ENCODE results near the gene SURF6.

The SURF6 gene

DNA sequence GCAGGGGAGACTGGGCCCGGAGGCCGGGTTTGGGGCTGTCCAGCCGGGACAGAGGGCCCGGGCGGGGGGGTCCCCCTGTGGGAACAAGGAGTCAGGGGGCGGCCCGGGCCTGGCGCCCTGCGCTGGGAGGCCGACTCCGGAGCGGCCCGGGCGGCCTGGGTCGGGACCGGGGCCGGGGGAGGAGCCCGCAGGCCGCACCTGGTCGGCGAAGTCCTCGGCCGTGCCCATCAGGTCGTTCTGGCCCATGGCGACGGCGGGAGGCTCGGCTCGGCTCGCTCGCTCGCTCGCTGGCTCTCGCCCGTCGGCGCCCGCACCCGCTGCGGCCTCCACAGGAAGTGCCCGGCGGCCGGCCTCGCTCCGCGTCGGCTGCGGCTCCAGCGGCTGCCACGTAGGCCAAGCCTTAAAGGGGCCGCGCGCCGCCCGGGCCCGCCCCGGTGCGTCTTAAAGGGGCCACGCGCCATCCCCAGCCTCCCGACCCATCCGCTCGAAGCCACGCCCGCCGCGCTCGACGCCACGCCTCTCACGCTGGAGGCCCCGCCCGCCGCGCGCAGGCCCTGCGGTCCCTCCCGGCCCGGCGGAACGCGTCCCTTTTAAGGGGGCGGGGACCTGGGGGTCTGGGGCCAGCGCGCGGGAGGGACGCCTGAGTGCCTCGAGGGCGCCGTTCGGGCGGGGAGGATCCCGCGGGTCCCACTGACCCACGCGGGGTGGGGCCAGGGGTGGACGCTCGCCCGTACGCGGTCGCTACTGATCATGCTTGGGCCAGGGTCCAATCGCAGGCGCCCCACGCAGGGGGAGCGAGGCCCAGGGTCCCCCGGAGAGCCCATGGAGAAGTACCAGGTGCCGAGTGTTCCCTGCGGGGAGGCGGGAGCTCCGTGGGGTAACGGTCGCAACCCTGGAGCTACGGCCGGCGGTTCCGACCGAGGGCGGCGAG lies 40.0 kb upstream of the SURF6 start, which contains the start of the genes STKLD1 and SURF4:
STKLD1 (plus strand) TSS at position 643 of the 931 bp plus-strand sequence; CDS start at position 751, 108 bp downstream.
SURF4 (minus strand) TSS at position 337 of the 931 bp plus-strand sequence; CDS start at position 246, 91 bp downstream.
- Histone ChIP-seq H3K27me3 (ENCODE audit: insufficient read depth, low read length) (no peaks in the 10 kb centered on the region), H3K27ac (ENCODE audit: low read depth, low read length) (peak within 1 kb of the TSS; percentile 90), H3K79me2 (ENCODE audit: control insufficient read depth, insufficient read depth, low read length, unreplicated experiment) (peaks cover 53% of the 10 kb centered on the region), H2AFZ (ENCODE audit: low read length, unreplicated experiment) (peak within 1 kb of the TSS; percentile 92), H3K4me3 (ENCODE audit: low read depth, low read length) (peak within 1 kb of the TSS; percentile 85), H3K4me1 (ENCODE audit: control insufficient read depth, insufficient read depth, low read length, unreplicated experiment) (peaks cover 24% of the 10 kb centered on the region), H3K36me3 (ENCODE audit: insufficient read depth, low read length) (no peaks in the 10 kb centered on the region)

DNA sequence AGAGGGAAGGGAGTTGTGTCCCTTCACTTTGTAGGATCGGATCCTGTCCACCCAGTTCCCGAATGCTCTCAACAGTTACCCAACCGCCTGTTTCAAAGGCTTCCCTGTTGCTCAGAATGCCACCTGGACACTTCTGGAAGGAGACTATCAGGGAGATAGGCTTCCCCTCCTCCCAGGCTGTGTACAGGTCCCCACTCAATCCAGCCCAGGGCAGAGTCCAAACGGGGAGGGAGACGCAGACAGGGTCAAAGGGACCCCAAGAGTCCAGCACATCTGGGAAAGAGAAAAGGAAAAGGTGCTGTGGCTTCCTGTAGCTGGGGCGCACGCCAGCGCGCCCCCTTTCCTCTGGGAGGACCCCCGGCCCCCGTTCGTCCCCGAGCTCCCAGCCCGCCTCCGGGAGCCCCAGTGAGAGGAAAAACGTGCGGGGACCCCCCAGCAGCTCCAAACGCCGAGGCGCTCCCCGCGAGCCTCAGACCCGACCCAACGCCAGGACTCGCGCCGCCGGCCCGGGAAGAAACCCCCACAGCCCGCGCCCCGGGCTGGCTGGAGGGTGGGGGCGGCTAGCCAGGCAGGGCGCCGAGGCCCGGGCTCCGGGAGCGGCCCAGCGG lies 39.2 kb upstream of the SURF6 start:
- Histone ChIP-seq H3K4me3 (ENCODE audit: low read depth, low read length) (peak overlapping the region; percentile 85), H3K79me2 (ENCODE audit: control insufficient read depth, insufficient read depth, low read length, unreplicated experiment) (peaks cover 61% of the 10 kb centered on the region), H3K27ac (ENCODE audit: low read depth, low read length) (peak overlapping the region; percentile 90), H3K36me3 (ENCODE audit: insufficient read depth, low read length) (no peaks in the 10 kb centered on the region; the same call in 1 of the 2 replicates), H2AFZ (ENCODE audit: low read length, unreplicated experiment) (no peak overlapping the region), H3K27me3 (ENCODE audit: insufficient read depth, low read length) (no peaks in the 10 kb centered on the region), H3K4me1 (ENCODE audit: control insufficient read depth, insufficient read depth, low read length, unreplicated experiment) (peaks cover 28% of the 10 kb centered on the region)

DNA sequence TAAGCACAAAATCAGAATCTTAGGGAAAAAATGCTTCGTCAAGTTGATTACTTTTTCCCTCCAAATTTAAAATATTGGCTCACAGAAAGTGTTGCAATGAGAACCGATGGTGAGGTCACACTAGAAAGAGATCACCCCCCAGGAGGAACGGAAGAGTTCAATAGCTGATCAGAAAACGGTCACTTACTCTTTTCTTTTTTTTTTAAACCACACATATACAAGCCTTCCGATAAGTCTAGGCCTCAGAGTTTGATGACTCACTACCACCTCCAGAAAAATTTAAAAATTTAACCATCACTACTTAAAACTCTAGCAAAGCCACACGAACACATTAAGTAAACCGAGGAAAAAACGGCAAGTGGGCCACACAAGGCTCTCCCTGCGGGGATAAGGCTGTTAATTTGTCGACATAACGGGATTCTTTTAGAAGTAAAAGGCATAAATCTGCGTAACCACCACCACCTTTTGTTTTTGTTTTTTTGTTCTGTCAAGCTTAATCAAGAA lies 38.7 kb upstream of the SURF6 start:
- Histone ChIP-seq H3K4me3 (ENCODE audit: low read depth, low read length) (peak overlapping the region; percentile 85), H2AFZ (ENCODE audit: low read length, unreplicated experiment) (no peak overlapping the region), H3K79me2 (ENCODE audit: control insufficient read depth, insufficient read depth, low read length, unreplicated experiment) (peaks cover 66% of the 10 kb centered on the region), H3K27me3 (ENCODE audit: insufficient read depth, low read length) (no peaks in the 10 kb centered on the region), H3K4me1 (ENCODE audit: control insufficient read depth, insufficient read depth, low read length, unreplicated experiment) (peaks cover 34% of the 10 kb centered on the region), H3K27ac (ENCODE audit: low read depth, low read length) (peak overlapping the region; percentile 90), H3K36me3 (ENCODE audit: insufficient read depth, low read length) (no peaks in the 10 kb centered on the region; the same call in 1 of the 2 replicates)

DNA sequence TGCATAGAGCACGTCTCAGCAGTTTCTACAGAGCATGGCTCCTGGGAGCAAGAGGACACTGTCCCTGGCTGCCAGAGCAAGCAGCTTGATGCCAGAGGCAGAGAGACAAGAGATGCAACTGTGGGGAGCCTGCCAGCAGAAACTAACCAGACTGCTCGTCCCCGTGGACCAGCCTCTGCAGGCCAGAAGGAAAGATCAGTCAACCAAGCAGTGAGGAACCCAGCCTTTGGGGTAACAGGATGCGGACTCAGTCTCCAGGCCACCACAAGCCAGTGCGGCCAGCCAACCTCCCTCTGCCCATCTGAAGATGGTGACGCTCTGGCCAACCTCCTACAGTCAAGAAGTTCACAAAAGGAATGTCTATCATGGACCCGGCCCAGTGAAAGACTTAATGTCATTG lies 36.2 kb upstream of the SURF6 start:
- Histone ChIP-seq H3K27me3 (ENCODE audit: insufficient read depth, low read length) (no peaks in the 10 kb centered on the region), H3K79me2 (ENCODE audit: control insufficient read depth, insufficient read depth, low read length, unreplicated experiment) (peaks cover 91% of the 10 kb centered on the region), H3K36me3 (ENCODE audit: insufficient read depth, low read length) (peaks cover under 1% of the 10 kb centered on the region), H3K4me1 (ENCODE audit: control insufficient read depth, insufficient read depth, low read length, unreplicated experiment) (peaks cover 48% of the 10 kb centered on the region), H3K27ac (ENCODE audit: low read depth, low read length) (no peak overlapping the region), H3K4me3 (ENCODE audit: low read depth, low read length) (no peak overlapping the region), H2AFZ (ENCODE audit: low read length, unreplicated experiment) (no peak overlapping the region)

DNA sequence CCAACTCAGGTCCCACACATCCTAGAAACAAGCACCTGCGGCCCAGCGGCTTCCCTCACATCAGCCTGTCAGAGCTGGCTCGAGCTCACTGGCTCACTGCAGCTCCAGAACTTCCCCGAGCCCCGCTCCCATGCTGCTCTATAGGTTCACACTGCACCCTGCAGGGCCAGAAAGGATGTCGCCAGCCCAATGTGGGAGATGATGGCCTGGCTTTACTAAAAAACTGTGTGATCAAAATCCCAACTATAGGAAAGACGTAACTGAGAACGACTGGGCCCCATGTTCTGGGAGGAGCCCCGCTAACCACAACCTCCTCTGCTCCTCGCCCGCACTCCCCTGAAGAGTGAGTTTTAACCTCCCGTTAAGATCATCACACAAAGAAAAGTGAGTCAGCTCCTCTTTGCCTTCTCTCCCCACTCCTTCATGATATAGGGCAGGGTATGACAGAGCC lies 35.3 kb upstream of the SURF6 start:
- peaks cover 9% of the 10 kb centered on the region for H3K36me3 ChIP-seq (ENCODE audit: insufficient read depth, low read length)
- peaks cover 95% of the 10 kb centered on the region for H3K79me2 ChIP-seq (ENCODE audit: control insufficient read depth, insufficient read depth, low read length, unreplicated experiment)
- no peak overlapping the region for H3K27ac ChIP-seq (ENCODE audit: low read depth, low read length)
- H2AFZ ChIP-seq (ENCODE audit: low read length, unreplicated experiment): no peak overlapping the region
- peaks cover 48% of the 10 kb centered on the region for H3K4me1 ChIP-seq (ENCODE audit: control insufficient read depth, insufficient read depth, low read length, unreplicated experiment)
- H3K27me3 ChIP-seq (ENCODE audit: insufficient read depth, low read length): no peaks in the 10 kb centered on the region
- H3K4me3 ChIP-seq (ENCODE audit: low read depth, low read length): no peak overlapping the region

- H3K36me3 ChIP-seq (ENCODE audit: insufficient read depth, low read length): peaks cover 13% of the 10 kb centered on the region
- H3K27me3 ChIP-seq (ENCODE audit: insufficient read depth, low read length): no peaks in the 10 kb centered on the region
- H3K79me2 ChIP-seq (ENCODE audit: control insufficient read depth, insufficient read depth, low read length, unreplicated experiment): peaks cover 99% of the 10 kb centered on the region
- no peak overlapping the region for H2AFZ ChIP-seq (ENCODE audit: low read length, unreplicated experiment)
- peaks cover 48% of the 10 kb centered on the region for H3K4me1 ChIP-seq (ENCODE audit: control insufficient read depth, insufficient read depth, low read length, unreplicated experiment)
- no peak overlapping the region for H3K4me3 ChIP-seq (ENCODE audit: low read depth, low read length)
- no peak overlapping the region for H3K27ac ChIP-seq (ENCODE audit: low read depth, low read length)
Observed at GRCh38 chr9:133370685-133371084, 34.7 kb upstream of the SURF6 start.

GRCh38 chr9:133369933-133370332 lies 33.9 kb upstream of the SURF6 start:
- peaks cover 98% of the 10 kb centered on the region for H3K79me2 ChIP-seq (ENCODE audit: control insufficient read depth, insufficient read depth, low read length, unreplicated experiment)
- no peak overlapping the region for H3K27ac ChIP-seq (ENCODE audit: low read depth, low read length)
- H3K4me1 ChIP-seq (ENCODE audit: control insufficient read depth, insufficient read depth, low read length, unreplicated experiment): peaks cover 48% of the 10 kb centered on the region
- no peak overlapping the region for H3K4me3 ChIP-seq (ENCODE audit: low read depth, low read length)
- H3K27me3 ChIP-seq (ENCODE audit: insufficient read depth, low read length): no peaks in the 10 kb centered on the region
- H2AFZ ChIP-seq (ENCODE audit: low read length, unreplicated experiment): no peak overlapping the region
- H3K36me3 ChIP-seq (ENCODE audit: insufficient read depth, low read length): peaks cover 15% of the 10 kb centered on the region

GRCh38 chr9:133369422-133369821 lies 33.4 kb upstream of the SURF6 start:
- Histone ChIP-seq H3K36me3 (ENCODE audit: insufficient read depth, low read length) (peaks cover 19% of the 10 kb centered on the region), H3K4me1 (ENCODE audit: control insufficient read depth, insufficient read depth, low read length, unreplicated experiment) (peaks cover 48% of the 10 kb centered on the region), H2AFZ (ENCODE audit: low read length, unreplicated experiment) (no peak overlapping the region), H3K4me3 (ENCODE audit: low read depth, low read length) (no peak overlapping the region), H3K27me3 (ENCODE audit: insufficient read depth, low read length) (no peaks in the 10 kb centered on the region), H3K79me2 (ENCODE audit: control insufficient read depth, insufficient read depth, low read length, unreplicated experiment) (peaks cover 96% of the 10 kb centered on the region), H3K27ac (ENCODE audit: low read depth, low read length) (no peak overlapping the region)

DNA sequence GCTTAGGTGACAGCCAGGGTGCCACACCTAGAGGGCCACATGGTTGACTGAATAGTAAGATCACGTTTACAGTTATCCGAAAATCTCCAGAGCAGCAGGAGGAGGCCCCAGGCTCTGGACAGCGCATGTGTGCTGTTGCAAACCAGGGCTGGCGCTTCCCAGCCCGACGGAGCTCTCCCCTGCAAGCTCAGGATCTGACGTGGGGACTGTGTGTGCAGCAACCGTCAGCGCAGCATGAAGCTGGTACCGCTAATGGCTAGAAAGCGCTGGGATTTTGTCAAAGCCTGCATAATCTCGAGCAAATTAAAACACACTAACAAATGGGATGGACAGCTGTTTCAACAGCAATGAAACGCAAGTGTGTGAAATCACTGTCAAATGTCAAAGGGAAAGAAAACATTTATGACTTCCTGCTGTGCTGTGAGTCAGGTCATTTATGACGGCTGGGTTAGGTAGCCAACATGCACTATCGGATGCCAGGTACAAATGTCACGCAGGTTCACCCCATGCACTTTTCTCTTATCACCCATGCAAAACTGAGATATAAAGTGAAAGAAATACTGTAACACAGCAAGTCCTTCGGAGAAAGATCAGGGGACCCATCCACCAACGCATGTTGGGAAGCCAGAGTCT lies 32.4 kb upstream of the SURF6 start:
- no peak overlapping the region for H3K4me3 ChIP-seq (ENCODE audit: low read depth, low read length)
- no peaks in the 10 kb centered on the region for H3K27me3 ChIP-seq (ENCODE audit: insufficient read depth, low read length)
- no peak overlapping the region for H2AFZ ChIP-seq (ENCODE audit: low read length, unreplicated experiment)

GRCh38 chr9:133367778-133368177 lies 31.8 kb upstream of the SURF6 start:
- H3K27me3 ChIP-seq (ENCODE audit: insufficient read depth, low read length): no peaks in the 10 kb centered on the region
- peaks cover 40% of the 10 kb centered on the region for H3K4me1 ChIP-seq (ENCODE audit: control insufficient read depth, insufficient read depth, low read length, unreplicated experiment)
- peaks cover 25% of the 10 kb centered on the region for H3K36me3 ChIP-seq (ENCODE audit: insufficient read depth, low read length)
- peaks cover 87% of the 10 kb centered on the region for H3K79me2 ChIP-seq (ENCODE audit: control insufficient read depth, insufficient read depth, low read length, unreplicated experiment)
- H3K27ac ChIP-seq (ENCODE audit: low read depth, low read length): no peak overlapping the region
- no peak overlapping the region for H2AFZ ChIP-seq (ENCODE audit: low read length, unreplicated experiment)
- H3K4me3 ChIP-seq (ENCODE audit: low read depth, low read length): no peak overlapping the region

More for the DNA sequence above, 32.4 kb upstream of the SURF6 start:
- Histone ChIP-seq H3K36me3 (ENCODE audit: insufficient read depth, low read length) (peaks cover 21% of the 10 kb centered on the region), H3K4me1 (ENCODE audit: control insufficient read depth, insufficient read depth, low read length, unreplicated experiment) (peaks cover 43% of the 10 kb centered on the region), H3K27ac (ENCODE audit: low read depth, low read length) (no peak overlapping the region), H3K79me2 (ENCODE audit: control insufficient read depth, insufficient read depth, low read length, unreplicated experiment) (peaks cover 89% of the 10 kb centered on the region)

All from ACC112 (cell line).